Measurements from ENCODE around the gene ZNF207.

Gene ZNF207

GRCh38 chr17:32320847-32321246 is 29.1 kb upstream of the ZNF207 start:
- Mint-ChIP-seq H3K36me3 (no peaks in the 10 kb centered on the region), H3K4me3 (no peak overlapping the region), H3K27me3 (peaks cover 31% of the 10 kb centered on the region), H3K4me1 (peaks cover 44% of the 10 kb centered on the region), H3K27ac (no peak overlapping the region), H3K9me3 (no peaks in the 10 kb centered on the region)
- CTCF ChIA-PET, result interaction anchor here (1.0 to 4.9 kb wide), 7 partner anchors 8 to 117 kb away, joined by 3 to 26 read pairs (median 6); no protein-coding TSS in a partner anchor
- no peak for DNase-seq

- H3K9me3 Mint-ChIP-seq, result no peaks in the 10 kb centered on the region
- H3K36me3 Mint-ChIP-seq, result no peaks in the 10 kb centered on the region
- H3K27ac Mint-ChIP-seq, result peak overlapping the region; percentile 39
- CTCF ChIA-PET, result interaction anchor here (0.9 to 1.4 kb wide), 3 partner anchors 70 to 195 kb away, joined by 3 to 5 read pairs (median 3); no protein-coding TSS in a partner anchor
- H3K4me1 Mint-ChIP-seq, result peaks cover 58% of the 10 kb centered on the region
- peaks cover 15% of the 10 kb centered on the region for H3K27me3 Mint-ChIP-seq
- no peak overlapping the region for H3K4me3 Mint-ChIP-seq
- DNase-seq, result no peak
Observed at GRCh38 chr17:32323046-32323445, 26.9 kb upstream of the ZNF207 start.

GRCh38 chr17:32323811-32324491 is 26.0 kb upstream of the ZNF207 start:
- Mint-ChIP-seq H3K36me3 (peaks cover 1% of the 10 kb centered on the region), H3K9me3 (no peaks in the 10 kb centered on the region), H3K4me3 (peak overlapping the region; percentile 9), H3K27ac (peak overlapping the region; percentile 81), H3K27me3 (peaks cover 6% of the 10 kb centered on the region), H3K4me1 (peaks cover 60% of the 10 kb centered on the region)
- peak; percentile 73 for DNase-seq
- CTCF ChIA-PET, result interaction anchor here (0.9 kb wide), 1 partner anchor 196 kb away, joined by 3 read pairs; no protein-coding TSS in a partner anchor

GRCh38 chr17:32327911-32328310 is 22.0 kb upstream of the ZNF207 start:
- DNase-seq, result no peak
- H3K9me3 Mint-ChIP-seq, result no peaks in the 10 kb centered on the region
- CTCF ChIA-PET, result interaction anchor here (3.7 kb wide), 1 partner anchor 8 kb away, joined by 18 read pairs; no protein-coding TSS in a partner anchor
- H3K4me3 Mint-ChIP-seq, result no peak overlapping the region
- H3K27me3 Mint-ChIP-seq, result no peaks in the 10 kb centered on the region
- peaks cover 17% of the 10 kb centered on the region for H3K36me3 Mint-ChIP-seq
- no peak overlapping the region for H3K27ac Mint-ChIP-seq
- peaks cover 77% of the 10 kb centered on the region for H3K4me1 Mint-ChIP-seq

- peak overlapping the region; percentile 89 for H3K27ac Mint-ChIP-seq
- H3K4me3 Mint-ChIP-seq, result no peak overlapping the region
- CTCF ChIA-PET, result interaction anchor here (1.8 to 3.7 kb wide), 2 partner anchors 10 to 11 kb away, joined by 7 to 18 read pairs; no protein-coding TSS in a partner anchor
- H3K9me3 Mint-ChIP-seq, result no peaks in the 10 kb centered on the region
- peaks cover 71% of the 10 kb centered on the region for H3K4me1 Mint-ChIP-seq
- H3K36me3 Mint-ChIP-seq, result peaks cover 33% of the 10 kb centered on the region
- no peak for DNase-seq
- no peaks in the 10 kb centered on the region for H3K27me3 Mint-ChIP-seq
Observed at GRCh38 chr17:32330147-32330546, 19.8 kb upstream of the ZNF207 start.

- Mint-ChIP-seq H3K27me3 (no peaks in the 10 kb centered on the region), H3K4me1 (peaks cover 77% of the 10 kb centered on the region), H3K36me3 (peaks cover 43% of the 10 kb centered on the region), H3K4me3 (peak overlapping the region; percentile 41), H3K27ac (peak overlapping the region; percentile 89), H3K9me3 (no peaks in the 10 kb centered on the region)
- DNase-seq, result no peak
- CTCF ChIA-PET, result interaction anchor here (1.8 to 3.7 kb wide), 2 partner anchors 9 to 12 kb away, joined by 7 to 18 read pairs; no protein-coding TSS in a partner anchor
Observed at GRCh38 chr17:32331243-32332040, 18.5 kb upstream of the ZNF207 start.

- CTCF ChIA-PET, result interaction anchor here (1.2 kb wide), 1 partner anchor 13 kb away, joined by 4 read pairs; no protein-coding TSS in a partner anchor
- no peaks in the 10 kb centered on the region for H3K27me3 Mint-ChIP-seq
- DNase-seq, result no peak
- H3K4me1 Mint-ChIP-seq, result peaks cover 65% of the 10 kb centered on the region
- H3K36me3 Mint-ChIP-seq, result peaks cover 51% of the 10 kb centered on the region
- no peak overlapping the region for H3K4me3 Mint-ChIP-seq
- H3K27ac Mint-ChIP-seq, result peak overlapping the region; percentile 55
- H3K9me3 Mint-ChIP-seq, result no peaks in the 10 kb centered on the region
Observed at GRCh38 chr17:32333187-32333586, 16.8 kb upstream of the ZNF207 start.

GRCh38 chr17:32335046-32335445 is 14.9 kb upstream of the ZNF207 start:
- no peaks in the 10 kb centered on the region for H3K9me3 Mint-ChIP-seq
- CTCF ChIA-PET, result interaction anchor here (0.7 to 1.5 kb wide), 2 partner anchors 15 to 448 kb away, joined by 3 to 6 read pairs; no protein-coding TSS in a partner anchor
- DNase-seq, result no peak
- H3K36me3 Mint-ChIP-seq, result peaks cover 57% of the 10 kb centered on the region
- no peak overlapping the region for H3K4me3 Mint-ChIP-seq
- no peaks in the 10 kb centered on the region for H3K27me3 Mint-ChIP-seq
- no peak overlapping the region for H3K27ac Mint-ChIP-seq
- H3K4me1 Mint-ChIP-seq, result peaks cover 55% of the 10 kb centered on the region

- no peaks in the 10 kb centered on the region for H3K9me3 Mint-ChIP-seq
- no peak overlapping the region for H3K27ac Mint-ChIP-seq
- no peak for DNase-seq
- H3K36me3 Mint-ChIP-seq, result peaks cover 53% of the 10 kb centered on the region
- peaks cover 51% of the 10 kb centered on the region for H3K4me1 Mint-ChIP-seq
- H3K27me3 Mint-ChIP-seq, result no peaks in the 10 kb centered on the region
- H3K4me3 Mint-ChIP-seq, result no peak overlapping the region
- CTCF ChIA-PET, result no interaction called here
Observed at GRCh38 chr17:32335687-32336086, 14.3 kb upstream of the ZNF207 start.

- Mint-ChIP-seq H3K36me3 (peaks cover 19% of the 10 kb centered on the region), H3K4me3 (peak overlapping the region; percentile 95), H3K27me3 (no peaks in the 10 kb centered on the region), H3K4me1 (peaks cover 41% of the 10 kb centered on the region), H3K27ac (peak overlapping the region; percentile 96), H3K9me3 (no peaks in the 10 kb centered on the region)
- peak; percentile 76 for DNase-seq
- CTCF ChIA-PET, result interaction anchor here (0.7 to 2.0 kb wide), 2 partner anchors 9 to 11 kb away, joined by 3 to 7 read pairs; no protein-coding TSS in a partner anchor
Observed at GRCh38 chr17:32341141-32341856, 8.7 kb upstream of the ZNF207 start.

GRCh38 chr17:32341857-32342602 is 7.9 kb upstream of the ZNF207 start, which contains the start of gene C17orf75:
Gene C17orf75 (minus strand): TSS chr17:32342173. CDS start chr17:32342139, 34 bp downstream.
- CTCF ChIA-PET, result interaction anchor here (2.0 kb wide), 1 partner anchor 11 kb away, joined by 7 read pairs; no protein-coding TSS in a partner anchor

GRCh38 chr17:32342603-32343325 is 7.2 kb upstream of the ZNF207 start:
- CTCF ChIA-PET, result no interaction called here
- Mint-ChIP-seq H3K4me1 (peaks cover 40% of the 10 kb centered on the region), H3K4me3 (peak overlapping the region; percentile 95), H3K27me3 (no peaks in the 10 kb centered on the region), H3K36me3 (peaks cover 14% of the 10 kb centered on the region), H3K9me3 (no peaks in the 10 kb centered on the region), H3K27ac (peak overlapping the region; percentile 96)
- no peak for DNase-seq

More at GRCh38 chr17:32341857-32342602, 7.9 kb upstream of the ZNF207 start, which contains the start of gene C17orf75:
- Mint-ChIP-seq H3K27ac (peak within 1 kb of the TSS; percentile 96), H3K4me3 (peak within 1 kb of the TSS; percentile 95), H3K36me3 (peaks cover 17% of the 10 kb centered on the region), H3K27me3 (no peaks in the 10 kb centered on the region), H3K4me1 (peaks cover 41% of the 10 kb centered on the region), H3K9me3 (no peaks in the 10 kb centered on the region)
- DNase-seq, result peak; percentile 84

Data from activated naive CD4-positive, alpha-beta T cell treated with anti-CD3 and anti-CD28 coated beads, Interleukin-2, amount 10 ng/mL, durations not matched to agents 7 days and 5 days (primary cell).